ENCODE data around the gene PARD3.

The PARD3 gene

DNA sequence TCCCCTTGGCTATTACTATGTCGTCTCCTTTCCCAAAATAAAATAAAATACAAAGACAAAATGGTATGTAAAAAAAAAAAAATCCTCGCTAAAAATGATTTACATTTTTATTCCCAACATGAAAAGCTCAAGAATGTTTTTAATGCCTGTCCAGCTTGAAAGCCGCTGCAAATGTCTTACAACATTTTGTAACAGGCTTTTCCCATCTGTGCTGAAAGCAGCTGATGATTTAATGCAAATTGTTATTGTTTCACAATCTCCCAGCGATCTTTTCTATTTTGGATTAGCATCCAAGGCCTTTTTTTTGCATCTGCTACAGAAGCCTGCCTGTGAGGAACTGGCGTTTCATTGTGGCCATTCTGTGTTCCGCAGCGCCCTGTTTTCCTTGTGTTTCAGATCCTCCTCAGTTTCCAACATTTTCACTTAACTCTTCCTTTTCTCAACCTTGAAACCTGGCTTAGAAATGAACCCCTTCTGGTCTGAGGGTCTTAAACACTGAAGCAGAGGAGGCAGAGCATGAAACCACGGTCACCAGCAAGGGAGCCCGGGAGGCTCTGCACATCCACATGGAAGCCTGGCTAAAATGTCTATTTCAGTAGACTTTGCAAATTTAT, 712.1 kb downstream of the PARD3 start:
- no peak for DNase-seq

DNA sequence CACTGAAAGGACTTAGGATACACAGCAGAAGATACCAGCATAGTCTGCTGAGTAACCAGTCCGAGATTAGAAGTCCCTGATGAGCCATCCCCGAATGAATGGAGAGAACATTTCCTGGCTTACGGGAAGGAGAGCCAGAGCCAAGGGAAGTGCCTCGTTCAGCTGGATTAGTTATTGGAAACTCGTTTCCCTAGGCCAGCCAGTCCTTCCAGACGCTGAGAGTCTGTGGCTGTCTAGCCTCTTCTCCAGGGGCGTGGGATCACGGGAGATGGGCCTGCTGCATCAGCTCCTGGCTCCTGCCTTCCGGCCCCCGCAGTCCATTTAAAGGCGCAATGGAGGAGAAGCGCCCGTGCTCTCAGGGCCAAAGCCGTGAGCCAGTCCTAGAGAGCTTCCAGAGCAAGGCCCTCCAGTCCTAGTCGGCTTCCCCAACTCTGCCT, 712.8 kb downstream of the PARD3 start:
- no peak for DNase-seq

DNA sequence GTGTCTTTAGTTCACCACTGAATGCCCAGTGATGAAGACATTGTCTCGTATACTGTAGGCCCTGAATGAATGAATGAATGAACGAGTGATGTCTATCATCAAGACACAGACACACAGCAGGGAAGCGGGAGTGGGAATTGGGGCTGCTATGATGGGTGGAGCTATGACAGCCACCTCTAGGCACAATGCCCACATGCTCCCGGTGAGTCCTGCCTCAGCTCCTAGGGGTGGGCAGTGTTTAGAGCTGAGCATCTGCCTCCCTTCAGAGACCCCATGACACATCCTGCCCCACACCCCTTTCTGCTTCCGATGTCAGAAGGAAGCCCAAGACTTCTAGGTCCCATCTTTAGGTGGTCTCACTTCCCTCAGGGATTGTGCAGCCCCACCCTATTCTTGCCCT, 714.1 kb downstream of the PARD3 start:
- no peak for DNase-seq

DNA sequence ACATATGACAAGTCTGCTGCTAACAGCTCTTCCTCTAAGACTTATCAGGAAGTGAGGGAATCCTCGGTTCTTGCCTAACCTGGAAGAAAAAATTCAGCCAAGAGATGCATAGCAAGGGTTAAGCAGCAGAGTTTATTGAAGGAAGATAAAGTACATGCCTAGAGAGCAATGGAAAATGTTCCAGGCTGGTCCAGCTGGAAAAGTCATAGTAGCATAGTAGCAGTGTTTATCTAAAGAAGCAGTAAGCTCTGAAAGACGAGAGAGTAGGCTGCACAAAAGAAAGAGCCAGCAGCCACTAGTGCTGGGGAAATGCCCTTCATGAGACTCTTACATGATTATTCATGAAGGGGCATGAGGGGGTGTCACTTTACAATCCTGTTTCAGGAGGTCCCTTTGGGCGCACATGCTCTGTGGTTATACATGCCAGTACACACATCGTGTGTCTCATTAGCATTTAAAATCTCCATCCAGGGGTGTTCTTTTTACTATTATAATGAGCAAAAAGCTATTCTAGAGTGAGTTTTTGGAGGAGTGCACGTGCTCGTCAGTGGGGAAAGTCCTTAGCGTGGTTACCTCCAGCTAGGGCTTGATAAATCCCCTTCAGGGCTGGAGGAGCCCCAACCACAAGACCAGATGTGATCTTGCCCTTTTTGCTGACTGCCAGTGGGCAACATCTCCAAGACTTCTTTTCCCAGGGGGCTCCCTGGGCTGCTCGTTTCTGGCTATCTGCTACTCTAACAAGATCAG, 716.1 kb downstream of the PARD3 start:
- DNase-seq = no peak

DNA sequence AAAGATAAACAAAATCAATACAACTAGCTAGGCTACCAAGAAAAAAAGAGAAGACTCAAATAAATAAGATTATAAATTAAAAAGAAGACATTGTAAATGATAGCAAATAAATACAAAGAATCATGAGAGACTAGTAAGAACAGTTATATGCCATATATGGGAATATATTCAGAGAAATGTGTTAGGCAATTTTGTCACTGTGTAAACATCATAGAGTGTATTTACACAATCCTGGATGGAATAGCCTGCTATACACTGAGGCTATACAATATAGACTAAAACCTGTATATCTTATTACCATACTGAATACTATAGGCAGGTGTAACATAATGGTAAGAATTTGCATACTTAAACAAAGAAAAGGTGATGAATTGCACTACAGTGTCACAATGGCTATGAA, 717.4 kb downstream of the PARD3 start:
- no peak for DNase-seq

DNA sequence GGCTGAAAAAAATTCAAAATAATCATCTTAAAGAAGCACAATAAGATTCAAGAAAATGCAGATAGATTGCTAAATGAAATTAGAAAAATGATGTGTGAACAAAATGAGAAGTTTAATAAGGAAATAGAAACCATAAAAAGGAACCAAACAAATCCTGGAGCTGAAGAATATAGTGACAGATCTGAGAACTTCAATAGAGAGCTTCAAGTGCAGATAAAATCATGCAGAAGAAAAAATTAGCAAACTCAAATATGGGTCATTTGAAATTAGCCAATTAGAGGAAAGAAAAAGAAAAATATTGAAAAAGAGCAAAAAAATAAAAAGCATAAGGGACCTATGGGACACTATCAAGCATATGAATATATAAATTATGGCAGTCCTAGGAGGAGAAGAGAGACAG, 720.1 kb downstream of the PARD3 start:
- DNase-seq = no peak

DNA sequence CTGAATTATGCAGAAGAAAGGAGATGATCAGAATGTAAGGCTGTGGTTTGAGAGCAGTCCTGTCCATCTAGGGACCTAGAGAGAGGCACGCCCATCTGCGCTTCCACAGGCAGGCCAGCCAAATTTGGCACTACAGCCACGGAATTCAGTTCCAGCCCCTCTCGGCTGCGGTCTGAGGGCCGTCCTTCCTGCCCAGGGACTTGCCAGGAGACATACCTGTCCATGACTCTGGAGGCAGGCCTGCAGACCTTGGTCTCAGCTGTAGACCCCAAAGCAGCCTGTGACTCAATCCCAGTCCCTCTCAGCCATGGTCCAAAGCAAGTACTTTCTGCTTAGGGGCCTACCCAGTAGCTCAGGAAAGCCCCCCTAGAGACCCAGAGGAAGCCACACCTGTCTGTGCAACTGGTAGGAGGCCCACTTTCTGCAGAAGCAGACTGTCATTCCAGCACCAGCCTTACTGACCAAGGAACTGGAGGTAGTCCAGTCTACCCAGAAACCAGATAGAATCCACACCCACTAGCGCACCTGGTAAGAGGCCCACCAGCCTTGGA, 720.9 kb downstream of the PARD3 start:
- DNase-seq = no peak

DNA sequence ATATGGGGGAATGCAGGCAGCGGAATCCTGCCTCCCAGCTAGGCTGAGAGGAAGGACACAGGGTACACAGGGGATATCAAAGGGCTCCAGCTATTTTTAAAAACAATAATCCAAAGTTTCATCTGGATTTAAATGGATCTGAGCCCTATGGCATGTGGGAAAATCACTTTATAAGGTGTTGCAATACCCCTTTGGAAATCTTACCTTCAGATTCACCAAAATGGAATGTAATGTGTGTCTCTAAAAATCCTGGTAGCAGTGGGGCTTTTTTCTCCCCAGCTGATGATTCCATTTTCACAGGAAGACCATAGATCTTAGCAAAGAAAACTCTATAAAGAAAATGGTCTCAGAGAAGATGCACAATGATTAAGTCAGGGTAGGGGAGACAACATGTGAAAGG, 722.2 kb downstream of the PARD3 start:
- no peak for DNase-seq

DNA sequence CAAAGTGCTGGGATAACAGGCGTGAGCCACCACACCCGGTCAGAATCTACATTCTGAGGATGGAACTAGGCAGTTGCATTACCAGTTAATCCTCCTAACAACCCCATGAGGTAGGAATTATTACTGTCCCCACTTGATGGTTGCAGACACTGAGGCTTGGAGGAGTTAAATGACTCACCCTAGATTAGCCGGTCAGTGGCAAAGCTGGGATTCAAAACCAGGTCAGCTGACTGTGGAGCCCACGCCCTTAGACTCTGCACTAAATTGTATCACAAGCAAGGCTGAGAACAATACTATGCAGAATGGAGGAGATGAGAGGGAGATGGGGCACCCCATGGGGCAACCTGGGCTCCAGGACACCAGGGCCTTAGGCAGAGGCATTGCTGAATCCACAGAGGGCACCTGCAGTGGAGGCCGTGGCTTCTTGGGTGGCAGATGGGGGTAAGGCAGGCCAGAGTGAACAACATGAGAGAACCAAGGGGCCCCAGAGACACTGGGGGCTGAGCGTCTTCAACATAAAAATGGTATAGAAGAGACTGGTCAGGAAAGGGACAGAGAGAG, 723.4 kb downstream of the PARD3 start:
- DNase-seq = no peak

DNA sequence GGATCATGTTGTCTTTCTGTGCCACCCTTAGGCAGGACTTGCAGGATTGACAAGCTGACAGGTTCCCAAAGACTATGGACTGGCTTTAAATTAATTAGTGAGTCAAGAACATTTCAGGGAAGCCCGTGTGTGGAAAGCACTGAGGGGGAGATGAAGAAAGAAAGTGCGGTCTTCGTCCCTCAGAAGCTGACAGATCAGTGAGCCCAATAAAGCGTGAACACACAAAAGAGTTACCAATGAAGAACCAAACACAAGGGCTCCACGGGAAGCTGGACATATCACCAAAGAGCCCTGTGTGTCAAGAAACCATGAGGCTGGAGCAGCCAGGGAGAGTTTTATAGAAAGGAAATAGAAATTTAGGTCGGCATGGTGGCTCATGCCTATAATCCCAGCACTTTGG, 725.8 kb downstream of the PARD3 start:
- no peak for DNase-seq

DNA sequence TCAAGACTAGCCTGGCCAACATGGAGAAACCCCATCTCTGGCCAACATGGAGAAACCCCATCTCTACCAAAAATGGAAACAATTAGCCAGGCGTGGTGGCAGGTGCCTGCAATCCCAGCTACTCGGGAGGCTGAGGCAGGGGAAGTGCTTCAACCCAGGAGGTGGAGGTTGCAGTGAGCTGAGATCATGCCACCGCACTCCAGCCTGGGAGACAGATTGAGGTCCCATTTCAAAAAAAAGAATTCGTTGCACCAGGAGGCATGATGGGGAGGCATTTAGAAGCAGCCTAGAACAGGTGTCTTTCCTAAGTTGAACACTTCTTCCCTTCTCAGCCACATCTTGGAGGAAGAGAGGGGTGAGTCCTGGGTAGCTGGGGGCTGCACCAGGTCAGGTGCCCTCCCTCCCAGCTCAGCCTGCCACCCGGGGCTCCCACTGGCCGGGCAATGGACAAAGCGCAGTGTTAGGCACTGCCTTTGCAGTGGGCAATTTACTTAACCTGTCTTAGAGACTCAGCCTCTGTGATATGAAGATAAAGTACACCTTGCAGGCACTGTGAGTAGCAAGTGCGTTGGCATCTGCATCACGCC, 726.8 kb downstream of the PARD3 start:
- DNase-seq = no peak

DNA sequence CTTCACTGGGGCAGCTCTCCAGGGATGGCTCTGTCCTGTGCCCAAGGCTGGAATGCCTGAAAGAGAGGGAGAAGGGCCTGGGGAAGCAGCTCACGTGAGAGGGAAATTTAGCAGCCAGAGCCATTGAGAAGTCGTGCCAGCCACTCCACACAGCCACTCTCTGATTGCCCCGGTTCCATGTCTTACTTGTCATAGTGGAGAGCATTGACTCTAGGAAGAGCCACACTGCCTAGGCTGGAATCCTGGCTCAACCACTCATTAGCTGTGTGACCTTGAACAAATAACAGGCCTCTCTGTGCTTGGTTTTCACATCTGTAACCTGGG, 728.0 kb downstream of the PARD3 start:
- no peak for DNase-seq

DNA sequence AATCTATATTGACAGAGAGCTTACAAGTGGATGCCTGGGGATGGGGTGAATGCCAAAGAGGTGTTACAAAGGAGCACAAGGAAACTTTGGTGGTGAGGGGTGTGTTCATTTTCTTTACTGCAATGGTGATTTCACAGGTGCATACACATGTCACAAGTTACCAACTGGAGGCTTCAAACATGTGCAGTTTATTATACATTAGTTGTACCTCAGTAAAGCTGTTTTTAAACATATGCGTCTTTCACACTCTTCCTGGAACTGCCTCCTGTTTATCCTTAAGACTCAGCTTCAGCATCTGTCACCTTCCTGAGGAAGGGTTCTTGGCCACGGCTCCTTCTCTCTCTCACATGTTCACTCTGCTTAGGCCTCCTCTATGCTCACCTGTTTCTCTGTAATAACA, 731.5 kb downstream of the PARD3 start:
- no peak for DNase-seq

DNA sequence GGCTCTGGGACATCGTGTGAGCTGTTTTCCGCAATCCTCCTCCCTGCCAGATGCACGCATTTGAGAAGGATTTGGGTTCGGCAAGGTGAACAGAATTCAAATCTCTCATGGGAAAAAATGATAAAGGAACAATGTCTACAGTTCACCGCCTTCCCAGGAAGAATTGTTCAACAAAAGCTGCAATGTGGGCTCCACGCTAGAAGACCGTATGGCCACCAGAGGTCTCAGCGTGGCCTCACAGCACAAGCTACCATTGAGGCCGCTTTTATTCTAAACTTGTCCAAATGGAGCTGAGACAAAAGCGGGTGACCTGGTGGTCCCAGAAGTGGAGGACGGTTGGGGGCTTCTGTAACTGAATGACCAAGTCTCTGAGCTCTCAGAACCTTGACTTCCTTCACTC, 733.1 kb downstream of the PARD3 start:
- no peak for DNase-seq

DNA sequence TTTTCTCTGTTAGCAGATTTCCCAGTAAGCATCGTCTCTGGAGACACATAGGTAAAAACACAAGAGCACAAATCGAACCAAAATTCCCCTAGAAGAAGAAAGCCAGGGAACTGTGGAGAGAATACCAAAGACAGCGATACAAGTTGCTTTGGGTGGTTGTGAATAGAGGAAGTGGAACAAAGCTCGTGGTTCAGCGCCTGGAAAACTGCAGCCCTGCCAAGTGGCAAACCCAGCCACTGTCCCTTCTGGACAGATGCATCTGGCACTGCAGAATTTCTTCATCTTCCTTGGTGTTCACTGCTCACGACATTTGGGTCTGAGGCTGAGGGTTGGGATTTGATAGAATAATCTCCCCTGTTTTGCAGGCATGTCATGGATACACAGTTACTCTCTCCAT, 733.8 kb downstream of the PARD3 start:
- no peak for DNase-seq

DNA sequence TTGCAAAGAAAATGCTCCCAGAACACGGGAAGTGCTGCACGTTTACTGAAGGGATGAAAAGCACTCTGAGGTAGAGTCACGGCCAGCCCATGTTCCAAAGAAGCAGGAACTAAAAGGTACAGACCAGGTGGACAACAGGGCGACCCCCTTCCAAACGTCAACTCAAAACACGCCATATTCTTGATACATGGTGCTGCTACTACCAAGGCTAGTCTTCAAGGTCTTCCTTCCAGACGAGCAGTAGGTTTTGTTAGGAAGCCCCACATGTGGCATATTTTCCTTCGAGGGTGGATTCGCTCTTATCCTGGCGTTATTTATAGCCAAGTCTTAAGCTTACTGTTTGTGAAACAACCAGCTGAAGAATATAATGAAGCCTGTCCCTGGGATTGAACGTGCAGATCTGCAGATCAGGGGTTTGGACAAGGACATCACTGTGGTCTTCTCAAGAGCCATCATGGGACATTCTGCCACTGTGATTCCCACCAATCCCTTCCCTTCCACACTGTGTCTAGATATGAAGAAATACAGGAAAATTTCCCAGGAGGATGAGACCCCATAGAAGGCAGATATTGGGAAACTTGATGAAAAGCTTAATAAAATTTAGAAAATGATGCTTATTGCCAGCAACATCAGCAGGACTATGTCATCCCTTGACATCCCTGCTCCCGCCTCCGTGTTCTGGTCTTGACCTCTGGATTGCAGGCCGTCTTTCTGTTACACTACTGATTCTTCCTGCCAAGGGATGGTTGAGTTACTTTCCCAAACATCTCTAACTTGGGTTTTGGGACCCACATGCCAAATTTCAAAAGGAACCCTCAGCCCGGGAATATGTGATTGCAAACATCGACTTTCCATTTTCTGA, 734.4 kb downstream of the PARD3 start:
- DNase-seq = no peak

DNA sequence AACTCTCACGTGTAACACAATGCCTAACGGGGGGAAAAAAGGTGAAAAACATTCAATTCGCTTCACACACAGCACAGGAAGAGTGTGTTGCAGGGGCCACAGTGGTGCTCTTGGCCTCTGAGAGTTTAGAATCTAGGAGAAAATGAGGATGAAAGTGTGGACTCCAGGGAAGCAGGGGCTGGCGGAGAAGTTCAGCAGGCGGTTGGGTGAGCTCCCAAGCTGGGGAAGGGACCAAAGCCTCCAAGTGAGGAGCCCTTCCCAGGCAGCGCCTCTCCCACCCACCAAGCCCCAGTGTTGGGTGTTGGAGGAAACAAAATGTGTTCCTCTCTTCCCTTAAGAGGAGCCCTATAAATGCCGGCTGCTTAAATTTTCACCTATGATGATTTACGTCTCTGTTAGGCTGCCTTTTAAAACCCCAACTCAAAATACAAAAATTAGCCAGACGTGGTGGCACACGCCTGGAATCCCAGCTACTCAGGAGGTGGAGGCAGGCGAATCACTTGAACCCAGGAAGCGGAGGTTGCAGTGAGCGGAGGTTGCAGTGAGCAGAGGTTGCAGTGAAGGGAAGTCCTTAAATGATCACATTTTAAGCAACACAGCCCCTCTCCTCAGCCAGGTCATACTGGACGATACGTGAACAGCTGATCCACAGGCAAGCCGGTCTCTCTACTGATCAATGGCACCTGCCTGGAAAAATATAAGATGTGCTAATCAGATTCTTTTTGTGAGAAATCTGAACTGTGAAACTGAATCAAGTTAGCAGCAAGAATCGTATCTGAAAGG, 735.2 kb downstream of the PARD3 start:
- DNase-seq = no peak

DNA sequence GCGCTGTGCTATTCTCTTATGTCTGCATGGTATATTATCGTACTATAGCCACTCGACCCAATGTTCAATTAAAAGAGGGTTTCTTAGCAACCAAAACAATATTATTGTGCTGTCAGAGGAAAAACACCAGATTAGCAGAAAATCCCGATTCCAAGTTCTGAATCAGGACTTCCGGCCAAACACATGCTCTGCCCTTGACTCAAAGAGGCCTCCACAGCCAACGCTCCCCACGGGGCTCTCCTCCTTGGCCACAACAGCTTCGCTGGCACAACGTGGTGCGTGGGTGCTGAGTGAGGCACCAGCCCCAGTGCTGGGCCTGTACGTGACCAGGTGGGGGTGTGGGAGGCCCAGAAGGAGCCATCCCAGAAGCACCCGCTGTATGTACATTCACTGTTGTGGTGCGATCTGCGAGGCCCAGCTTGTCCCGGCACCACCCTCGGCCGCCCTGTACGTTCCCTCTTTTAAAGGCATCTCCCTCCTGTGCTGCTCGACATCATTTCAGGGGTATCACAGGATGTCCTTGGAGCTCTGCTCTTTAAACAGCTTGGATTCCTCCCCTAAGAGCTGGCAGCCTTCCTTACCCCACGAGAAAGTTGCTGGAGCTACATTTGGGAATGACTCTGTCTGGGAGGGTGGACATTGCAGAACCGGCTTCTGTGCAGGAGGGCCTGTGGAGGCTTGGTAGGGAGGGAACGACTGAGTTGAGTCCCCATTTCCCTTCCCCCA, 736.2 kb downstream of the PARD3 start:
- no peak for DNase-seq

DNA sequence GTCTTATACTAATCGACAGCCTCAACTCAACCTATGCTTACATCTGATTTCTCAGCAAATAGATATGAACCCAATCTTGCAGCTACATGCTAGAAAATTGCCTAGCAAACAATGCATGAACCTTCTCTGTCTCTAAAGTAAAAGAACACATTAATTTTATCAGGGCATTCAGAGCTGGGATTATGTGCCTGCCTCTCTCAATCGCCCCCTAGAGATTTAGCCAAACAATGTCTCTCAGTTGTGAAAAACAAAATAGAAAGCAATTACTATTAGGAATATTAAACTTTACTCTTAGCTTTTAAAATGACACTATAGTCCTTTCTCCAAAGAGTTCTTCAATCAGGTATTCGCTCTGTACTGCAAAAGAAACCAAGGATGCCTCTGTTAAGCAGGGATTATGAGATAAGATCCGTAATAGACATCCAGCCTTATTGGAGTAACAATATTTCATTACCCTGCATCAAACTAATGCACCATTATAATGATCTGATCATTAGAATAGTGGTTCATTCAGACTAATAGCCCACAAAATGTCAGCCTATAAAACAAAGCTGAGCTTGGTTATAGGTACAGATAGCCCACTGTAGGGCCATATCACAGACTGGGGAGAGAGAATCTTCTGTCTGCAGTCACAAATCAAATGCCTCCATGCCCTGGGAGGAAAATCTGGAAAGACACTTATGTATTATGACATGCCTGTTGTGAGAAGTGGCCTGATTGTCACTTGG, 736.9 kb downstream of the PARD3 start:
- no peak for DNase-seq

DNA sequence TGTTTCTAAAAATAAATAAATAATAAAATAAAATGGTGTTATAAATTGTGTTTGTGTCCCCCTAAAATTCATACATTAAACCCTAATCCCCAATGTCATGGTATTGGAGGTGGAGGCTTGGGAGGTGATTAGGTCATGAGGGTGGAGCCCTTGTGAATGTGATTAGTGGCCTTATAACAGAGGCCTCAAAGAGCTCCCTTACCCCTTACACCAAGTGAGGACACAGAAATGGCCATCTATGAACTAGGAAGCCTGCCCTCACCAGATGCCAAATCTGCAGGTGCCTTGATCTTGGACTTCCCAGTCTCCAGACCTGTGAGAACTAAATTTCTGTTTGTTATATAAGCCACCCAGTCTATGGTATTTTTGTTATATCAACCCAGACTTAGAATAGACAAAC, 738.7 kb downstream of the PARD3 start:
- DNase-seq = no peak

All from activated CD4-positive, alpha-beta T cell treated with anti-CD3 and anti-CD28 coated beads, Interleukin-2, amount 50 U/mL, for 1 hour (primary cell).